ENCODE results near the gene GUK1.

Gene GUK1

DNA sequence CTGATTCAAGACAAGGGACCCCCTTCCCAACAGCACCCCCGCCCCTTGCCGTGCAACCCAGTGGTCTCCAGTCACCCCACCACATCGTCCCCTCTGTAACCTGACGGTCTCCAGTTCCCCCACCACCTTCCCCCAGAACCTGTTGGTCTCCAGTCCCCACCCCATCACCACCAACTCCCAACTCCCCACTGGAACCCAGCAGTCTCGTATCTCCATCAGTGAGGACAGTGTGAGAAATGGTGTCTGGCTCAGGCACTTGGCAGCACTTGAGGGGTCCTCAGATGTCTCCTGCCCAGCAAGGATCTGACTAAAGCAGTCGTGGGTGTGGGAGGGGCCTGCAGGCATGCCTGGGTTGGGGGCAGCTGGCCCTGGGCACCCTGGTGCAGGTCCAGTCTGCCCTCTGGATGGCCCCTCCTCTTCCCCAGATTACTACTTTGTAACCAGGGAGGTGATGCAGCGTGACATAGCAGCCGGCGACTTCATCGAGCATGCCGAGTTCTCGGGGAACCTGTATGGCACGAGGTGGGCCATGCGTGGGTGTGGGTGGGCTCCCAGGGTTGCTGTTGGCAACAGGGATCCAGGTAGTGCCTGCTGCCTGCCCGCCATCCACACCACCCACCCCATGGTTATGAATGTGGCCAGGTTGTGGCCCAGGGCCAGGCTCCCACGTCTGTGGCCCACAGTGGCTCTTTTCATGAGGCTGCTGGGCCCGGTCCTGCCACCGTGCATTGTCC, 6.5 kb downstream of the GUK1 start:
- no peak overlapping the region for H3K4me3 ChIP-seq (replicated peaks in 1 of 2; ENCODE audit: low read depth in 2 of 2, low read length in 2 of 2)
- no peak for DNase-seq (ENCODE audit: low read depth in 2 of 2)
- TF ChIP-seq, protein P1, sequence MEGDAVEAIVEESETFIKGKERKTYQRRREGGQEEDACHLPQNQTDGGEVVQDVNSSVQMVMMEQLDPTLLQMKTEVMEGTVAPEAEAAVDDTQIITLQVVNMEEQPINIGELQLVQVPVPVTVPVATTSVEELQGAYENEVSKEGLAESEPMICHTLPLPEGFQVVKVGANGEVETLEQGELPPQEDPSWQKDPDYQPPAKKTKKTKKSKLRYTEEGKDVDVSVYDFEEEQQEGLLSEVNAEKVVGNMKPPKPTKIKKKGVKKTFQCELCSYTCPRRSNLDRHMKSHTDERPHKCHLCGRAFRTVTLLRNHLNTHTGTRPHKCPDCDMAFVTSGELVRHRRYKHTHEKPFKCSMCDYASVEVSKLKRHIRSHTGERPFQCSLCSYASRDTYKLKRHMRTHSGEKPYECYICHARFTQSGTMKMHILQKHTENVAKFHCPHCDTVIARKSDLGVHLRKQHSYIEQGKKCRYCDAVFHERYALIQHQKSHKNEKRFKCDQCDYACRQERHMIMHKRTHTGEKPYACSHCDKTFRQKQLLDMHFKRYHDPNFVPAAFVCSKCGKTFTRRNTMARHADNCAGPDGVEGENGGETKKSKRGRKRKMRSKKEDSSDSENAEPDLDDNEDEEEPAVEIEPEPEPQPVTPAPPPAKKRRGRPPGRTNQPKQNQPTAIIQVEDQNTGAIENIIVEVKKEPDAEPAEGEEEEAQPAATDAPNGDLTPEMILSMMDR (IDR thresholded peaks at IDR 0.05; ENCODE audit: low read depth, low read length): no peak

DNA sequence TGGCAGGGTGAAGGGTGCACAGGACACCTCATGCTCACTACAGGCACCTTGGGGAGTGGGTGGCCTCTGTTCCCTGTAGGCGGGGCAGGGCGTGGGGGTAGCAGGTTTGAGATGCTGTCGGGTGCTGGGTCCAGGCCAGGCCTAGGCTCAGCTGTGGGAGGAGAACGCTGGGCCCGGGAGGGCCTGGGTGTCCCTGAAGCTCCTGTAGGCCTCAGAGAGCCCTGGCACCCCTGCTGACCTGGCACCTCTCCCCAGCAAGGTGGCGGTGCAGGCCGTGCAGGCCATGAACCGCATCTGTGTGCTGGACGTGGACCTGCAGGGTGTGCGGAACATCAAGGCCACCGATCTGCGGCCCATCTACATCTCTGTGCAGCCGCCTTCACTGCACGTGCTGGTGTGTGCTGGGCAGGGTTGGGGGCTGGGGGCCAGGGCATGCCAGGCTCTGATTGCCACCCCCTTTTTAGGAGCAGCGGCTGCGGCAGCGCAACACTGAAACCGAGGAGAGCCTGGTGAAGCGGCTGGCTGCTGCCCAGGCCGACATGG, 7.1 kb downstream of the GUK1 start:
- TF ChIP-seq, protein P1 (IDR thresholded peaks at IDR 0.05; ENCODE audit: low read depth, low read length): no peak
- H3K4me3 ChIP-seq (replicated peaks in 1 of 2; ENCODE audit: low read depth in 2 of 2, low read length in 2 of 2): no peak overlapping the region
- no peak for DNase-seq (ENCODE audit: low read depth in 2 of 2)

DNA sequence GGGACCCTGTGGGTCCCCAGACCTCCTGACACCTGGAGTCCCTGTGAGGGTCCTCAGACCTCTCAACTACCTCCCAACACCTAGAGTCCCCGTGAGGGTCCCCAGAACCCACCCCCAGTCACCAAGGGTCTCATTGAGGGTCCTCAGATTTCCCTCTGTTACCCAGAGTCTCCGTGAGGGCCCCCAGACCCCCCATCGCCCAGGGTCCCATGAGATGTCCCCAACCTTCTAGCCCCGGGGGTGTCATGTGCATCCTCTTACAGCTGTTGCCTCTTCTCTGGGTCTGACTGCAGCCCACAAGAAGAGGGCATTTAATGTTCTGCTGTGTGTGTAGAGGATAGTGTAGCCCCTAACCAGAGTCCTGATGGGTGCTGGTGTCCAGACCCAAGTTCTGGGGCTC, 7.7 kb downstream of the GUK1 start:
- TF ChIP-seq, protein P1 (IDR thresholded peaks at IDR 0.05; ENCODE audit: low read depth, low read length): no peak
- DNase-seq (ENCODE audit: low read depth in 2 of 2): no peak
- H3K4me3 ChIP-seq (replicated peaks in 1 of 2; ENCODE audit: low read depth in 2 of 2, low read length in 2 of 2): no peak overlapping the region

DNA sequence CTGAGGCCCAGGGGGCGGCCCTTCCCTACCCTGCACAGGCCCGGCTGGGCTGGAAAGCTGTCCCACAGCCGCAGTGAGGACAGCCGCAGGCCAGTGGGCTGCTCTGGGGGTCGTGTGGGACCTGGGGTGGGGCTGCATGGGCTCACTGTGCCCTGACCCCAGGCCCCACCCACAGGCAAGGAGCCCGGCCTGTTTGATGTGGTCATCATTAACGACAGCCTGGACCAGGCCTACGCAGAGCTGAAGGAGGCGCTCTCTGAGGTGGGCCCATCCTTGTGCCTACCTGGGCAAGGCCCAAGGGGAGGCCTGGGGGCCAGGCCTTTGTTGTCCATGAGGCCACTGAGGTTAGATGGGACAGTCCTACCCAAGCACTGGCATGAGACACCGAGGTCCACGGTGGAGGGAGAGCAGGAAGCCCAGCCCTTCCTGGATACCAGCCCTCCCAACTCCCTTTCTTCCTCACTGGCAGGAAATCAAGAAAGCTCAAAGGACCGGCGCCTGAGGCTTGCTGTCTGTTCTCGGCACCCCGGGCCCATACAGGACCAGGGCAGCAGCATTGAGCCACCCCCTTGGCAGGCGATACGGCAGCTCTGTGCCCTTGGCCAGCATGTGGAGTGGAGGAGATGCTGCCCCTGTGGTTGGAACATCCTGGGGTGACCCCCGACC, 8.2 kb downstream of the GUK1 start:
- DNase-seq (ENCODE audit: low read depth in 2 of 2): peak; percentile 45 to 62
- TF ChIP-seq, protein P1 (IDR thresholded peaks at IDR 0.05; ENCODE audit: low read depth, low read length): no peak

DNA sequence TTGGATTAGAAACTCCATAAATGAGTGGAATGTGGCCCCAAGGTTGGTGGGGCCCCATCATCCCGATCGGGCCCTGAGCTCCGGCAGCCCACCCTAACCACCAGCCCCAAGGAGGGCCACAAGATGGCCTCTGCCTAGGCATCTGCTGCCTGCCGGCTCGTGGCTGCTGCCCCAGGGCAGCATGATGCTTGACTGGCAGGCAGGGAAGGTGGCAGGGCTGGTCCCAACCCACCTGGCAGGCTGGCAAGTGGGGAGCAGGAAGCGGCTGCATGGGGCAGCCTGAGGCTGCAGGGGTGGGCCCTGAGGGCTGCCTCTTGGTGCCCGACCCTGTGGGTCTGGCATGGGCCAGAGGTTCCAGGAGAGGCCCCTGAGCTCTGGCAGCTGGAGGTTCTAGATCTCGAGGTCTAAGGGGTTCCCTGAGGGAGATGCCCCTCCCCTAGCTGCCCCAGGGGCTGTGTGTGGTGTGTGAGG, 8.9 kb downstream of the GUK1 start:
- no peak overlapping the region for H3K4me3 ChIP-seq (replicated peaks in 1 of 2; ENCODE audit: low read depth in 2 of 2, low read length in 2 of 2)
- DNase-seq (ENCODE audit: low read depth in 2 of 2): no peak
- TF ChIP-seq, protein P1 (IDR thresholded peaks at IDR 0.05; ENCODE audit: low read depth, low read length): no peak

More for the DNA sequence above, 8.2 kb downstream of the GUK1 start:
- H3K4me3 ChIP-seq (replicated peaks in 1 of 2; ENCODE audit: low read depth in 2 of 2, low read length in 2 of 2): no peak overlapping the region

DNA sequence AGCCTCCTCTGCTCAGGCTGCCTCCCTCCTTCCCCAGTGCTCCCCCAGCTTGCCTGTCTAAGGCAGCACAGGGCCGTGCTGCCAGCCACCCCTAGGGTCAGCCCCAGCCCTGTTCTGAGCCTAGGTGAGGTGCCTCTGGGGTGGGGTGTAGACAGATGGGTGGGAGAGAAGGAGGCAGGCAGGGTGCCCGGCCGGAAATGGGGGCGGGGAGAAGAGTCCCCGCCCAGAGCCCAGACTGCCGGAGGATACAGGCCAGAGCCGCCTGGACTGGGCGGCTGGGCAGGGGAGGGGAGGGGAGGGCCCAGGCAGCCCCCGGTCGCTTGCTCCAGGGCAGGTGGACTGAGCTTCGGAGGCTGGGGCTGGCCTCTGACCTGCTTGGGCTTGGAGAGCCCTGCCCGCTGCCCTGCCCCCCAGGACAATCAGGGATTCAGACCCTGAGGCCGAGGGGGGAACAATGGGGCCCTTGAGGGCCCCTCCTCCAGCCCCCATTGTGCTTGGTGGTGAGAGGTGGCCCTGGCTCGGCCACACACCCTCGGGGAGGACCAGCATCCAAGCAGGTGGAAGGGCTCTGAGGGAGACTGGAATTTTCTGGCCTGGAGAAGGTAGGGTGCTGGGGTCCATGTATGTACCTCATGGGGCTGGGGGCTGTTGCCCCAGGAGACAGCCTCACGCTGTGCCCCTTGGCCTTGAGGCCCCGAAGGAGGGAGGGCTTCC, 9.5 kb downstream of the GUK1 start, which contains the start of gene GJC2:
Gene GJC2 (plus strand): TSS at position 525 of the 714 bp plus-strand sequence. CDS start 7,829 bp downstream, outside the sequence.
- DNase-seq (ENCODE audit: low read depth in 2 of 2): peak; percentile 26 to 61
- H3K4me3 ChIP-seq (replicated peaks in 1 of 2; ENCODE audit: low read depth in 2 of 2, low read length in 2 of 2): no peak within 1 kb of the TSS
- TF ChIP-seq, protein P1 (IDR thresholded peaks at IDR 0.05; ENCODE audit: low read depth, low read length): no peak

Data from cardiac fibroblast (primary cell).